ENCODE measurements around the gene ACOT7.

The ACOT7 gene

DNA sequence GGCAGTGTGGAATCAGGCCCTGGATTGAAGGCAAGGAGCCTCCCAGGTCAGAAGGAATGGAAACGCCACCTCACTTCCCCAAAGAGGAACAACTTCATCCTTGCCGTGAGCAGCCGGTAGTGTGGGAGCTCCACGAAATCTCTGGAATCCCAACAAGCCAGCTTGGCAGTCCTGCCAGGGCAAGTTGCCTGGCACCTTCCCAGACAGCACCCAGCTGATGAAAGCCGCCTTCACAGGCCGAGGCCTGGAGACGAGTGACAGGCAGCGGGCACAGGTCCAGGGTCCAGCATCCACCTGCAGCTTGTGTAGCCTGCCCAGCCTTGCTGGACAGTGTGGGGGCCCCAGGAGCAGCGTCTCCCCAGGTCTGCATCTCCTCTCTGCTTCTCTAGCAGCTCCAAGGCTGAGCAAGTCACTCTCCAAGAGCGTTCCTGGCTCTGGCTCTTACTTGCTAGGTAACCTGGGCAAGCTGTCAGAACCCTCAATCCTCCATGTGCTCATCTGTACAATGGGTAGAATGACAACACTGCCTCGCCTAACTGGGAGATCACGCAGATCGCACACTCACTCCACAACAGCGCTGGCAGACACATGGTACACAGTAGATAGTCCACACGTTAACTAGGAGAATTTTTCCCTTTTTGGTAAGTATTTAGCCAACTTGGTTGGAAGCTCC lies 43.0 kb downstream of the ACOT7 start:
- peaks cover 2% of the 10 kb centered on the region for H3K36me3 ChIP-seq (ENCODE audit: insufficient read depth, insufficient read length, low read length)
- no peak overlapping the region for H3K9ac ChIP-seq (ENCODE audit: insufficient read length, low read depth)
- no peaks in the 10 kb centered on the region for H3K9me3 ChIP-seq (ENCODE audit: insufficient read depth, low read length)
- no peak for TF ChIP-seq SUZ12 (IDR thresholded peaks at IDR 0.05; ENCODE audit: extremely low read depth, insufficient read depth, insufficient read length)
- TF ChIP-seq YY1 (IDR thresholded peaks at IDR 0.05; ENCODE audit: insufficient read depth, insufficient read length), result no peak
- TF ChIP-seq ZNF274 (IDR thresholded peaks at IDR 0.05; ENCODE audit: low read depth, low read length), result no peak
- peaks cover 12% of the 10 kb centered on the region for H3K4me1 ChIP-seq (ENCODE audit: insufficient read depth, insufficient read length)
- DNase-seq (ENCODE audit: low read depth, low spot score), result no peak
- no peak overlapping the region for H3K4me3 ChIP-seq (ENCODE audit: insufficient read length, low read depth)
- H3K27me3 ChIP-seq (ENCODE audit: insufficient read depth, insufficient read length), result no peaks in the 10 kb centered on the region

DNA sequence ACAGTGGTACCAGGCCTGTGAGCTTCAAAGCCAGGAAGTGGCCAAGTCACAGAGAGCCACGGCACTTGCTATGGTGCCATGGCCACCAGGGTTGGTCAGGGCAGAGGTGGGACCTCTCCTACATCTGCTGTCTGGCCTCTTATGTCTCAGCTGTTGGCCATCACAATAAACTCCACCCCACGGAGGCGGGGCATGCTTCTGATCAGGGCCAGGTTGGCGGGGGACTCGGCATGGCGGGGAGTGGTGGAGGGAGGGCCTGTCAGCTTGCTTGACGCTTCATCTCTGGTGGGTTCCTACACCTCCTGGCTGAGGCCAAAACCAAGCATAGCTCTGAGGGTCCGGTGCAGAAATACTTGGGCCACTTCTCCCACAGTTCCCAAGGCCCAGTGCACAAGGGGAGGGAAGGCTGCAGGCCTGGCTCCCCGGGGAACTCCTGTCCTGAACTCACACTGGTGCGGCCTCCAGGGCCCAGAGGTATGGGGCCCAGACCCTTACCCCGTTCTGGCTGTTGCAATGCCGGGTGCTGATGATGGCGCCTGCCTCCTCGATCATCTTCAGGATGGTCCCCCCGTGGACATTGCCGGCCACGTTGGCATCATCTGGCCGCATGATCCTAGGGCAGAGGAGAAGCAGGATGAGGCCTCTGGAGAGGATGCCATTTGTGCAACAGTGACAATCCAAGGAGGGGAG lies 44.2 kb downstream of the ACOT7 start:
- H3K27me3 ChIP-seq (ENCODE audit: insufficient read depth, insufficient read length), result no peaks in the 10 kb centered on the region
- no peak overlapping the region for H3K9ac ChIP-seq (ENCODE audit: insufficient read length, low read depth)
- H3K4me1 ChIP-seq (ENCODE audit: insufficient read depth, insufficient read length), result peaks cover 12% of the 10 kb centered on the region
- no peaks in the 10 kb centered on the region for H3K9me3 ChIP-seq (ENCODE audit: insufficient read depth, low read length)
- TF ChIP-seq YY1 (IDR thresholded peaks at IDR 0.05; ENCODE audit: insufficient read depth, insufficient read length) (no peak), SUZ12 (IDR thresholded peaks at IDR 0.05; ENCODE audit: extremely low read depth, insufficient read depth, insufficient read length) (no peak), ZNF274 (IDR thresholded peaks at IDR 0.05; ENCODE audit: low read depth, low read length) (no peak)
- no peak for DNase-seq (ENCODE audit: low read depth, low spot score)
- peaks cover 2% of the 10 kb centered on the region for H3K36me3 ChIP-seq (ENCODE audit: insufficient read depth, insufficient read length, low read length)
- no peak overlapping the region for H3K4me3 ChIP-seq (ENCODE audit: insufficient read length, low read depth)

DNA sequence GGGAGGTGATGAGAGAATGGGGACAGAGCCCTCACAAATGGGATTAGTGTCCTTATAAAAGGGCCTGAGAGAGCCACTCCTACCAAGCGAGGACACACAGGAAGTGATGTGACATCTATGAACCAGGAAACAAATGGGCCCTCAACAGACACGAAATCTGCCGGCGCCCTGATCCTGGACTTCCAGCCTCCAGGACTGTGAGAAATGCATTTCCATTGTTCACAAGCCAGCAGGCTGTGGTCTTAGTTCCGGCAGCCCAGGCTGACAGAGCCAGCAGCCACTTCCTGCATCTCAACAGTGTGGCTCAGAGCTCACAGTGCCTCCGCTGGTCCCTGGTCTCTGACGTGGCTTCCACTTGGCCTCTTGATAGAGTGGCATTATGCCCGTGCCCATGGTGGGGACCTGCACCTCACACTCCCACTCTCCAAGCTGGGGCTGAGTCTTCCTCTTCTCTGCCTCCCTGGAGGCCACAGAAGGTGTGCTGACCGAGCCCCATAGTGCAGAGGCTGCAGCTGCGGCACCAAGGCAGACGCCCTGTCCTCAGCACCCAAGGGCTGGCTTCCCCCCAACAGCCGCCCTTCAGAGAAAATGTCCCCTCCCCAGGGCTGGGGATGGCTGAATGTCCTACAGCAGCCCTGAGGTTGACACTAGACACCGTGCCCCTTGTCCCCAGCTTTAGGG lies 44.9 kb downstream of the ACOT7 start:
- H3K36me3 ChIP-seq (ENCODE audit: insufficient read depth, insufficient read length, low read length), result peaks cover 2% of the 10 kb centered on the region
- TF ChIP-seq SUZ12 (IDR thresholded peaks at IDR 0.05; ENCODE audit: extremely low read depth, insufficient read depth, insufficient read length), result no peak
- no peak for TF ChIP-seq ZNF274 (IDR thresholded peaks at IDR 0.05; ENCODE audit: low read depth, low read length)
- no peak for TF ChIP-seq YY1 (IDR thresholded peaks at IDR 0.05; ENCODE audit: insufficient read depth, insufficient read length)
- H3K9me3 ChIP-seq (ENCODE audit: insufficient read depth, low read length), result no peaks in the 10 kb centered on the region
- H3K9ac ChIP-seq (ENCODE audit: insufficient read length, low read depth), result no peak overlapping the region
- DNase-seq (ENCODE audit: low read depth, low spot score), result no peak
- peaks cover 10% of the 10 kb centered on the region for H3K4me1 ChIP-seq (ENCODE audit: insufficient read depth, insufficient read length)
- H3K27me3 ChIP-seq (ENCODE audit: insufficient read depth, insufficient read length), result no peaks in the 10 kb centered on the region
- no peak overlapping the region for H3K4me3 ChIP-seq (ENCODE audit: insufficient read length, low read depth)

DNA sequence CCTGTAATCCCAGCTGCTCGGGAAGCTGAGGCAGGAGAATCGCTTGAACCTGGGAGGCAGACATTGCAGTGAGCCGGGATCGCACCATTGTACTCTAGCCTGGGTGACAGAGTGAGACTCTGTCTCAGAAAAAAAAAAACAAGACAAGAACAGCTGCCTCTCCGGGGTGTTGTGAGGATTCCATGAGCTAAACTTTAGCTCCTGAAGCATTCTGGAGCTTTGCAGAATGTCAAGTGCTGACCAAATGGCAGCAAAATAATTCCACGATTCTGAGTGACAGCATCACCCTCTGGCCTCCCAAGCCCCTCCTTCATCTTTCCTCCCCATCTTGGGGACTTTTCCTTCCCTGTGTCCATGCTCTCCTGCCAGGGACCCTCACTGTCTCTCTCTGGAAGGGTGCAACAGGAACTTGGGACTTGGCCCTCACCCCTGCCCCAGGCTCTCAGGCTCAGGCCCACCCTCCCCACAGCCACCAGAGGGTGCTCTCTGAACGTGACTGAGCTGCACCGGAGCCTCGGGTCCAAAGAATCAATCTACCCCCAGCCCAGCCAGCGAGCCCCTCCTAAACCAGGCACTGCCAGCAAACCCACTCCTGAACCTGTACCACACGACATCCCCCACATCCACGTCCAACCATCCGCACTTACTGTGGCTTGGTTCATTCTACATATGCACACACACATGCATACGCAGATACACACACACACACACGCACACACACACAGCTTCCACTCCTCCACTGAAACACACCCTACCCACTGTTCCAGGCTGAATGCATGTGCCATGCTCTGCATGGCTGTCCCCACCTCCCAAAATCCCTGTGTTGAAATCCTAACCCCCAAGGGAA lies 45.7 kb downstream of the ACOT7 start:
- H3K9ac ChIP-seq (ENCODE audit: insufficient read length, low read depth), result no peak overlapping the region
- no peak for DNase-seq (ENCODE audit: low read depth, low spot score)

DNA sequence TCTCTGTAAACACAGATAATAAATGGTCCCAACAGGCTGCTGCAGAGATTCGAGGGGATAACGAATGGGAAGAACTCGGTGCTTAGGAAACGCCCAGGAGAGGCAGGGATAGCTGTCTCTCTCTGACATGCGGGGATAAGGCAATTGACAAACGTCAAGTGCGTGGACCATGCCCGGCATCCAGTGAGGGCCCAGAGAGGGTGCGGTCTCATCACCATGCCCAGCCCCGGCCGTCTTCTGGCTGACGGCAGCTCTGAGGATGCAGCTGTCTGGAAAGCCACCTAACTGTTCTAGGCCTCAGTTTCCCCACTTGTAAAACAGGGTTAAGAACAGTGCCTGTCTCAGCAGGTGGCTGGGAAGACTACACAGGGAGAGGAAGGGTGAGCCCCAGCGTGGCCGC lies 48.1 kb downstream of the ACOT7 start:
- H3K27me3 ChIP-seq (ENCODE audit: insufficient read depth, insufficient read length), result no peaks in the 10 kb centered on the region
- peaks cover 2% of the 10 kb centered on the region for H3K36me3 ChIP-seq (ENCODE audit: insufficient read depth, insufficient read length, low read length)
- no peaks in the 10 kb centered on the region for H3K9me3 ChIP-seq (ENCODE audit: insufficient read depth, low read length)
- TF ChIP-seq YY1 (IDR thresholded peaks at IDR 0.05; ENCODE audit: insufficient read depth, insufficient read length), result no peak
- TF ChIP-seq ZNF274 (IDR thresholded peaks at IDR 0.05; ENCODE audit: low read depth, low read length), result no peak
- no peak for TF ChIP-seq SUZ12 (IDR thresholded peaks at IDR 0.05; ENCODE audit: extremely low read depth, insufficient read depth, insufficient read length)
- H3K9ac ChIP-seq (ENCODE audit: insufficient read length, low read depth), result no peak overlapping the region
- DNase-seq (ENCODE audit: low read depth, low spot score), result no peak
- peaks cover 7% of the 10 kb centered on the region for H3K4me1 ChIP-seq (ENCODE audit: insufficient read depth, insufficient read length)
- no peak overlapping the region for H3K4me3 ChIP-seq (ENCODE audit: insufficient read length, low read depth)

More for the DNA sequence above, 45.7 kb downstream of the ACOT7 start:
- Histone ChIP-seq H3K4me3 (ENCODE audit: insufficient read length, low read depth) (no peak overlapping the region), H3K36me3 (ENCODE audit: insufficient read depth, insufficient read length, low read length) (peaks cover 2% of the 10 kb centered on the region), H3K4me1 (ENCODE audit: insufficient read depth, insufficient read length) (peaks cover 9% of the 10 kb centered on the region), H3K9me3 (ENCODE audit: insufficient read depth, low read length) (no peaks in the 10 kb centered on the region), H3K27me3 (ENCODE audit: insufficient read depth, insufficient read length) (no peaks in the 10 kb centered on the region)
- TF ChIP-seq SUZ12 (IDR thresholded peaks at IDR 0.05; ENCODE audit: extremely low read depth, insufficient read depth, insufficient read length) (no peak), ZNF274 (IDR thresholded peaks at IDR 0.05; ENCODE audit: low read depth, low read length) (no peak), YY1 (IDR thresholded peaks at IDR 0.05; ENCODE audit: insufficient read depth, insufficient read length) (no peak)

DNA sequence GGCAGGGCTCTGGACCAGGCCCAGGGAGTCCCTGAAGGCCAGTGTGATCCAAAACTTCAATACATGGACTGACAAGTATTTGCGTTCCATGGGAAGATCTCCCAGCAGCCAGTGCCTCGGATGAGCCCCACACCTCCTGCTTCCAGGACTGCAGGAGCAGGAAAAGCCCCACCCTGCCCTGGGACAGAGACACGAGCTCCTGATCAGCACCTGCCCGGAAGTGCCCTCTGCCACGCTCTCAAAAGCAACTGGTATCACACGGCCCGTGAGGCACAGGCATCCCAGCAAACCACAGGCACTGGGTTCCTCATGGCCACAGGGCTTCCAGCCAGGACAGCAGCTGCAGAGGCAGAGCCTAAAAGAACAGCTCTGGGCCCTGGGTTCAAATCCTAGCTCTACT lies 48.6 kb downstream of the ACOT7 start:
- Histone ChIP-seq H3K27me3 (ENCODE audit: insufficient read depth, insufficient read length) (no peaks in the 10 kb centered on the region), H3K36me3 (ENCODE audit: insufficient read depth, insufficient read length, low read length) (peaks cover 2% of the 10 kb centered on the region), H3K9ac (ENCODE audit: insufficient read length, low read depth) (no peak overlapping the region), H3K4me1 (ENCODE audit: insufficient read depth, insufficient read length) (peaks cover 7% of the 10 kb centered on the region), H3K4me3 (ENCODE audit: insufficient read length, low read depth) (no peak overlapping the region), H3K9me3 (ENCODE audit: insufficient read depth, low read length) (no peaks in the 10 kb centered on the region)
- TF ChIP-seq YY1 (IDR thresholded peaks at IDR 0.05; ENCODE audit: insufficient read depth, insufficient read length) (no peak), ZNF274 (IDR thresholded peaks at IDR 0.05; ENCODE audit: low read depth, low read length) (no peak), SUZ12 (IDR thresholded peaks at IDR 0.05; ENCODE audit: extremely low read depth, insufficient read depth, insufficient read length) (no peak)
- DNase-seq (ENCODE audit: low read depth, low spot score), result no peak
